ENCODE measurements around the gene MPL.

Gene MPL

DNA sequence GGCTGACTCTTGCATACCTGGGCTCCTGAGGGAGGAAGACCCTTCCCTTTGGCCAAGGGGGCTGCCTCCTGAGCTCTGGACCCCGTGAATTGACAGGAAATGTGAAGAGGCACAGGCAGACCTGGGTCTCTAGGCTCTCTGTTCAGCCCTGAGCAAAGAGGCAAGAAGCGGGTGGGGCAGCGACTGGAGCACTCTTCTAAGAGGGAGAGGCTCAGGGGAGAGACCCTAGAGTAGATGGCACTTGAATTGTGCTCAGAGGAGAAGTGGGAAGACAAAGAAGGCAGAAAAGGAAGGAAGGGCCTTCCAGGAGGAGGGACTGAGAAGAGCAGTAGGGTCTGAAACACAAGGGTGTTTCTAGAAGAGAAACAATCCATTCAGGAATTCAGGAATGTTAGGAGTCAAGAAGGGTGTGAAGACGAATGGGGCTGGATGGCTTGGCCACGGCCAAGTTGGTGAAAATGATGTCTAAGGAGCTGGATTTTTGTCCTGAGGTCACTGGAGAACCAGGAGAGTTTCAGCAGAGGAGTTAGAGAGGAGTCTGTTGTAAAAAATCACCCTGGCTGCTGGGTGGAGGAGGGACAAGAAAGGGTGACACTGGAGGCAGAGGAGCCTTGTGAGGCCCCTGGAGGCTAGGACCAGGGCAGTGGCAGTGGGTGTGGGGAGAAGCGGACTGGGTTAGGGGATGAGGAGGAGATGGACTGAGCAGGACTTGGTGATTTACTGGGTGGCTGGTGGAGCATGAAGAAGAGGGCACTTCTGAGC, 31.5 kb upstream of the MPL start:
- Histone ChIP-seq H3K4me3 (ENCODE audit: insufficient read depth, low read depth, low read length, poor library complexity, severe bottlenecking) (no peak overlapping the region), H3K4me1 (ENCODE audit: control insufficient read depth, insufficient read depth, low read length, poor library complexity, severe bottlenecking) (no peaks in the 10 kb centered on the region), H3K9me3 (ENCODE audit: control insufficient read depth, low read length) (no peaks in the 10 kb centered on the region), H3K27me3 (replicated peaks; ENCODE audit: control insufficient read depth, insufficient read depth, low read length, poor library complexity, severe bottlenecking) (no peaks in the 10 kb centered on the region), H3K36me3 (ENCODE audit: control insufficient read depth, insufficient read depth, low read length) (no peaks in the 10 kb centered on the region), H3K27ac (ENCODE audit: insufficient read depth, low read length, poor library complexity, severe bottlenecking) (no peak overlapping the region)
- DNase-seq = no peak

DNA sequence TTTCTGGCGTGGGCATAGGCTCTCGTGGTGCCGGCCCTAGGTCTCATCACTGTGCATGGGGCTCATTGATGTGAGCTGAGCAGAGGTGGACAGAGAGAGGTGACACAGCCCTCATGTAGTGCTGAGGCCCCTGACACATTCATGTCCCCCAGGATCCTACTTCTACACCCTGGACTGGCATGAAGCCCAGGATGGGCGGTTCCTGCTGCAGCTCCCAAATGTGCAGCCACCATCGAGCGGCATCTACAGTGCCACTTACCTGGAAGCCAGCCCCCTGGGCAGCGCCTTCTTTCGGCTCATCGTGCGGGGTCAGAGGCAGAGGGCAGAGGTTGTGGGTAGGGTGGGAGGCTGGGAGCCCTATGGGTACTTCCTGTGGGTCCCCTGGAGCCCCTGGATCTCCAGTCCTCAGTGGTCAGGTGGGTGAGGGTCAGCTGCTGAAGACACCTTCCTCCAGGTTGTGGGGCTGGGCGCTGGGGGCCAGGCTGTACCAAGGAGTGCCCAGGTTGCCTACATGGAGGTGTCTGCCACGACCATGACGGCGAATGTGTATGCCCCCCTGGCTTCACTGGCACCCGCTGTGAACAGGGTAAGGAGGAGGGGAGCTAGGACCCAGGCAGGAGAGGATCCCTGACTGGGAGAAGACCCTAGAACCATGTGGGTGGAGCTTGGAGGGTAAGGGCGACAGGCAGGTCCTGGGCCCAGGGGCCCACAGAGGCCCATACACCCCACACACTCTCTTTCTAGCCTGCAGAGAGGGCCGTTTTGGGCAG, 30.7 kb upstream of the MPL start:
- no peak overlapping the region for H3K4me3 ChIP-seq (ENCODE audit: insufficient read depth, low read depth, low read length, poor library complexity, severe bottlenecking)
- H3K9me3 ChIP-seq (ENCODE audit: control insufficient read depth, low read length) = no peaks in the 10 kb centered on the region
- H3K4me1 ChIP-seq (ENCODE audit: control insufficient read depth, insufficient read depth, low read length, poor library complexity, severe bottlenecking) = no peaks in the 10 kb centered on the region
- H3K27me3 ChIP-seq (replicated peaks; ENCODE audit: control insufficient read depth, insufficient read depth, low read length, poor library complexity, severe bottlenecking) = no peaks in the 10 kb centered on the region
- no peak overlapping the region for H3K27ac ChIP-seq (ENCODE audit: insufficient read depth, low read length, poor library complexity, severe bottlenecking)
- H3K36me3 ChIP-seq (ENCODE audit: control insufficient read depth, insufficient read depth, low read length) = no peaks in the 10 kb centered on the region
- DNase-seq = no peak

DNA sequence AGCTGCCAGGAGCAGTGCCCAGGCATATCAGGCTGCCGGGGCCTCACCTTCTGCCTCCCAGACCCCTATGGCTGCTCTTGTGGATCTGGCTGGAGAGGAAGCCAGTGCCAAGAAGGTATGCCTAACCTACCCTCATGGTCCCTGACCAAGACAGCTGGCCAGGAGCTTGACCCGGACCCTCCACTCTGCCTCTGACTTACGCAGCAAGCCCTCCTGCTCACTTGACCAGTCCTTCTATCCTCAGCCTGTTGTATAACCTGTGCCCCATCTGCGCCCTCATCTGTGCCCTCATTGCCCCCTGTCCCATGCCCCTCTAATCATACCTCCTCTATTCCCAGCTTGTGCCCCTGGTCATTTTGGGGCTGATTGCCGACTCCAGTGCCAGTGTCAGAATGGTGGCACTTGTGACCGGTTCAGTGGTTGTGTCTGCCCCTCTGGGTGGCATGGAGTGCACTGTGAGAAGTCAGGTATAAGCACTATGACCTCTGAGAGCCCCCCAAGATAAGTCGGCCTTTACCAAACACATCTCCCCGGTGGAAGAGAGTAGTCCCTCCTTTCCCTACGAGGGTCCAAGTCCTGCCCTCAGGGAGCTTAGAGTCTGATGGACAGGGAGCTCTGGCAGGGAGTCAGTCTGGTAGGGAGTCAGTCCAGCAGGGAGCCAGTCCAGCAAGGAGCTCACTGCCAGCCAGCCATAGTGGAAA, 30.0 kb upstream of the MPL start:
- Histone ChIP-seq H3K4me1 (ENCODE audit: control insufficient read depth, insufficient read depth, low read length, poor library complexity, severe bottlenecking) (no peaks in the 10 kb centered on the region), H3K27me3 (replicated peaks; ENCODE audit: control insufficient read depth, insufficient read depth, low read length, poor library complexity, severe bottlenecking) (no peaks in the 10 kb centered on the region), H3K36me3 (ENCODE audit: control insufficient read depth, insufficient read depth, low read length) (no peaks in the 10 kb centered on the region), H3K9me3 (ENCODE audit: control insufficient read depth, low read length) (no peaks in the 10 kb centered on the region), H3K27ac (ENCODE audit: insufficient read depth, low read length, poor library complexity, severe bottlenecking) (no peak overlapping the region), H3K4me3 (ENCODE audit: insufficient read depth, low read depth, low read length, poor library complexity, severe bottlenecking) (no peak overlapping the region)
- no peak for DNase-seq

DNA sequence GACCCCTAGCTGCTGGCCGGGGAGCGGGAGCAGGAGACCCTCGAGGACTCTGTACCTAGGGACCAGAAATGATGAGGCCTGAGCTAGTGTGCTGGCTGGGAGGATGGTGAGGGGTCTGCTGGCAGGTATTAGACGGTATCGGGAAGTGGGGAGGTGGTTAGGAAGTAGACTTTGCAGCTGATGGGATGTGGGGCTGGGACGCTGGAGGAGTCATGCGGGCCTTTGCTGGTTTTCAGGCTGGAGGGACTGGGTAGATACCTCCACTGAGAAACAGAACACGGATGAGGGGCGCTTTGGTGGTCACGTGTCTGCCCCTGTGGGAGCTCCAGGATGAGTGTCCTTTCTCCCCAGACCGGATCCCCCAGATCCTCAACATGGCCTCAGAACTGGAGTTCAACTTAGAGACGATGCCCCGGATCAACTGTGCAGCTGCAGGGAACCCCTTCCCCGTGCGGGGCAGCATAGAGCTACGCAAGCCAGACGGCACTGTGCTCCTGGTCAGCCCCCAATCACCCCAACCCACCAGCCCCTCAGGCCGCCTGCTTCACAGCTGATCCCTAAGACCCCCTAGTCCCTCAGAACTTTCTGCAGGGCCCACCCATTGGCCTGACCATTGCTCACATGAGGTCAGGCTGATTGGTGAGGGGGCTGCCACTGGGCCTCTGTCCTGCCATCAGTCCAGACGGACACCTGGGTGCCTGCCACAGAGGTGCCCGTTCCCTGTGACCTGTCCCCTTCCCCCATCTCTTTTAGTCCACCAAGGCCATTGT, 28.8 kb upstream of the MPL start:
- Histone ChIP-seq H3K27ac (ENCODE audit: insufficient read depth, low read length, poor library complexity, severe bottlenecking) (no peak overlapping the region), H3K36me3 (ENCODE audit: control insufficient read depth, insufficient read depth, low read length) (no peaks in the 10 kb centered on the region), H3K4me1 (ENCODE audit: control insufficient read depth, insufficient read depth, low read length, poor library complexity, severe bottlenecking) (no peaks in the 10 kb centered on the region), H3K27me3 (replicated peaks; ENCODE audit: control insufficient read depth, insufficient read depth, low read length, poor library complexity, severe bottlenecking) (no peaks in the 10 kb centered on the region), H3K9me3 (ENCODE audit: control insufficient read depth, low read length) (no peaks in the 10 kb centered on the region), H3K4me3 (ENCODE audit: insufficient read depth, low read depth, low read length, poor library complexity, severe bottlenecking) (no peak overlapping the region)
- no peak for DNase-seq

DNA sequence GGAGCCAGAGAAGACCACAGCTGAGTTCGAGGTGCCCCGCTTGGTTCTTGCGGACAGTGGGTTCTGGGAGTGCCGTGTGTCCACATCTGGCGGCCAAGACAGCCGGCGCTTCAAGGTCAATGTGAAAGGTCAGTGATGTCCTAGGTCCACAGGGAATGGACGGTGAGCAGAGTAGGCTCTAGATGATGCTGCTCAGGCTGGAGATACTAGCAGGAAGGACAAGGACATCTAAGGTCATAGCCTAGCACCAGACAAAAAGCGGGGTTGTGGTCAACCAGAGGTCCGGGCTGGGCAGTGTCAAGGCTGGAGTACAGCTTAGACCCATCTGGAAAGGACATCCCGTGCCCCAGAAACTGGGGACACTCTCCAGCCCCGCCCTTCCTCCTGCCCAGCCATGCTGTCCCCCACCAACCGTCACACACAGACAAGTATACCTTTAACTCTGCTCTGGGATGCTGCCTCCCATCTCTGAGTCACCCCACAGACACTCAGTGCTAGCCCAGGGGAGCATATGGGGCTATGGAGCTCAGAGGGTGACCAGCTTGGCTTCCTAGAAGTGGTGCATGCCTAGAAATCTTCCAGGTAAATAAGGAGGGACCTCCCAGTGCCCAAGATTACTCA, 28.1 kb upstream of the MPL start:
- Histone ChIP-seq H3K4me3 (ENCODE audit: insufficient read depth, low read depth, low read length, poor library complexity, severe bottlenecking) (no peak overlapping the region), H3K9me3 (ENCODE audit: control insufficient read depth, low read length) (no peaks in the 10 kb centered on the region), H3K36me3 (ENCODE audit: control insufficient read depth, insufficient read depth, low read length) (no peaks in the 10 kb centered on the region), H3K27ac (ENCODE audit: insufficient read depth, low read length, poor library complexity, severe bottlenecking) (no peak overlapping the region), H3K27me3 (replicated peaks; ENCODE audit: control insufficient read depth, insufficient read depth, low read length, poor library complexity, severe bottlenecking) (no peaks in the 10 kb centered on the region), H3K4me1 (ENCODE audit: control insufficient read depth, insufficient read depth, low read length, poor library complexity, severe bottlenecking) (no peaks in the 10 kb centered on the region)
- DNase-seq = no peak

DNA sequence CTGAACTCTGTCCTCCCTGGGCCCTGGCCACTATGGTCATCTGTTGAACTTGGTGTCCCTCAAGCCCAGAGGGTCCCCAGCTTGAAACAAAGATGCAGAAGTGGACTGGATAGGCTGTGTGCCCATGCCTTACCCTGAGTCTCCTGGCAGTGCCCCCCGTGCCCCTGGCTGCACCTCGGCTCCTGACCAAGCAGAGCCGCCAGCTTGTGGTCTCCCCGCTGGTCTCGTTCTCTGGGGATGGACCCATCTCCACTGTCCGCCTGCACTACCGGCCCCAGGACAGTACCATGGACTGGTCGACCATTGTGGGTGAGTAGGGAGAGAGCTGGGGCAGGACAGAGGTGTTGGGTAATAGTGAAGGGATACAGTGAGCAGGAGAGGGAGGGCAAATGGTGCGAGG, 26.1 kb upstream of the MPL start:
- H3K27me3 ChIP-seq (replicated peaks; ENCODE audit: control insufficient read depth, insufficient read depth, low read length, poor library complexity, severe bottlenecking) = no peaks in the 10 kb centered on the region
- H3K36me3 ChIP-seq (ENCODE audit: control insufficient read depth, insufficient read depth, low read length) = no peaks in the 10 kb centered on the region
- no peak overlapping the region for H3K4me3 ChIP-seq (ENCODE audit: insufficient read depth, low read depth, low read length, poor library complexity, severe bottlenecking)
- no peaks in the 10 kb centered on the region for H3K9me3 ChIP-seq (ENCODE audit: control insufficient read depth, low read length)
- H3K4me1 ChIP-seq (ENCODE audit: control insufficient read depth, insufficient read depth, low read length, poor library complexity, severe bottlenecking) = no peaks in the 10 kb centered on the region
- H3K27ac ChIP-seq (ENCODE audit: insufficient read depth, low read length, poor library complexity, severe bottlenecking) = no peak overlapping the region
- no peak for DNase-seq

DNA sequence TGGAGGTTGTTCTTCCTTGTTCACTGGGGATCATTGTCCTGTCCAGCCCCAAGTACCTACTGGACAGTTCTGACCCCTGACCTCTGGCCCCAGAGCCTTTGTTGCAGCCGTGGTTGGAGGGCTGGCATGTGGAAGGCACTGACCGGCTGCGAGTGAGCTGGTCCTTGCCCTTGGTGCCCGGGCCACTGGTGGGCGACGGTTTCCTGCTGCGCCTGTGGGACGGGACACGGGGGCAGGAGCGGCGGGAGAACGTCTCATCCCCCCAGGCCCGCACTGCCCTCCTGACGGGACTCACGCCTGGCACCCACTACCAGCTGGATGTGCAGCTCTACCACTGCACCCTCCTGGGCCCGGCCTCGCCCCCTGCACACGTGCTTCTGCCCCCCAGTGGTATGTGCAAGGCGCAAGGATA, 25.4 kb upstream of the MPL start:
- Histone ChIP-seq H3K27me3 (replicated peaks; ENCODE audit: control insufficient read depth, insufficient read depth, low read length, poor library complexity, severe bottlenecking) (no peaks in the 10 kb centered on the region), H3K4me1 (ENCODE audit: control insufficient read depth, insufficient read depth, low read length, poor library complexity, severe bottlenecking) (no peaks in the 10 kb centered on the region), H3K4me3 (ENCODE audit: insufficient read depth, low read depth, low read length, poor library complexity, severe bottlenecking) (no peak overlapping the region), H3K36me3 (ENCODE audit: control insufficient read depth, insufficient read depth, low read length) (no peaks in the 10 kb centered on the region), H3K9me3 (ENCODE audit: control insufficient read depth, low read length) (no peaks in the 10 kb centered on the region), H3K27ac (ENCODE audit: insufficient read depth, low read length, poor library complexity, severe bottlenecking) (no peak overlapping the region)
- no peak for DNase-seq

DNA sequence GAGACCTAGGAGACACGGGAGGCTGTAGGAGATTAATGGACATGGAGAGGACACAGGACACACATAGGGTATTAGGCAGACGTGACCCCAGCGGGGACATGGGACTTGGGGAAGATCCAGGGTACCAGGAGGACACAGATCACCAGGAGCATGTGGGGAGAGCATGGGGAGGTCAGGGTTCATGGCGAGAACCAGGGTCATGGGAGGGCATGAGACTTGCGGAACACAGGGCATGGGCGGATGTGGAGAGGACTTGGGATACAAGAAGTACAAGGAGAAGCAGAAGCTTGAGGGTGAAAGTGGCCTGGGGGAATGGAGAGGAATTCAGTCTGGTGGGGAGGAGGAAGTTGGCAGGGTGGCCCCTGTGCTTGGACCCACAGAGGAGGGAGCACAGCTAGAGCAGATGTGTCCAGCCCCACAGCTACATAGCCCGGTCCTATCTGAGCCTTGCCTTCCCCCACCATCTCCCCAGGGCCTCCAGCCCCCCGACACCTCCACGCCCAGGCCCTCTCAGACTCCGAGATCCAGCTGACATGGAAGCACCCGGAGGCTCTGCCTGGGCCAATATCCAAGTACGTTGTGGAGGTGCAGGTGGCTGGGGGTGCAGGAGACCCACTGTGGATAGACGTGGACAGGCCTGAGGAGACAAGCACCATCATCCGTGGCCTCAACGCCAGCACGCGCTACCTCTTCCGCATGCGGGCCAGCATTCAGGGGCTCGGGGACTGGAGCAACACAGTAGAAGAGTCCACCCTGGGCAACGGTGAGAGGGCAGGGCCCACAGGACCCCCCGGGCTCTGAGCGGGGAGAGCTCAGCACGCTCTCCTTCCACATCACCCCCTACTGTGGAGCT, 24.7 kb upstream of the MPL start:
- no peaks in the 10 kb centered on the region for H3K27me3 ChIP-seq (replicated peaks; ENCODE audit: control insufficient read depth, insufficient read depth, low read length, poor library complexity, severe bottlenecking)
- H3K27ac ChIP-seq (ENCODE audit: insufficient read depth, low read length, poor library complexity, severe bottlenecking) = no peak overlapping the region
- DNase-seq = no peak
- no peaks in the 10 kb centered on the region for H3K36me3 ChIP-seq (ENCODE audit: control insufficient read depth, insufficient read depth, low read length)
- no peak overlapping the region for H3K4me3 ChIP-seq (ENCODE audit: insufficient read depth, low read depth, low read length, poor library complexity, severe bottlenecking)
- no peaks in the 10 kb centered on the region for H3K4me1 ChIP-seq (ENCODE audit: control insufficient read depth, insufficient read depth, low read length, poor library complexity, severe bottlenecking)
- H3K9me3 ChIP-seq (ENCODE audit: control insufficient read depth, low read length) = no peaks in the 10 kb centered on the region

DNA sequence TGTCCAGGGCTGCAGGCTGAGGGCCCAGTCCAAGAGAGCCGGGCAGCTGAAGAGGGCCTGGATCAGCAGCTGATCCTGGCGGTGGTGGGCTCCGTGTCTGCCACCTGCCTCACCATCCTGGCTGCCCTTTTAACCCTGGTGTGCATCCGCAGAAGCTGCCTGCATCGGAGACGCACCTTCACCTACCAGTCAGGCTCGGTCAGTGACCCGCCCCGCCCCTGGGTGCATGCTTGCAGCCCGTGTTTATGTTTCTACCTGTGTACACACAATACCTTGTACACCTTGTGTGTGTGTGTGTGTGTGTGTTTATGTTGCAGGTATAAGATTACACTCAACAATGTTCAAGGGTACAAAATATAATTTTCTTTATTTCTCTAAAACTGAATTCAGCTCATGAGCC, 23.8 kb upstream of the MPL start:
- Histone ChIP-seq H3K4me1 (ENCODE audit: control insufficient read depth, insufficient read depth, low read length, poor library complexity, severe bottlenecking) (no peaks in the 10 kb centered on the region), H3K27me3 (replicated peaks; ENCODE audit: control insufficient read depth, insufficient read depth, low read length, poor library complexity, severe bottlenecking) (no peaks in the 10 kb centered on the region), H3K9me3 (ENCODE audit: control insufficient read depth, low read length) (no peaks in the 10 kb centered on the region), H3K4me3 (ENCODE audit: insufficient read depth, low read depth, low read length, poor library complexity, severe bottlenecking) (no peak overlapping the region), H3K36me3 (ENCODE audit: control insufficient read depth, insufficient read depth, low read length) (no peaks in the 10 kb centered on the region), H3K27ac (ENCODE audit: insufficient read depth, low read length, poor library complexity, severe bottlenecking) (no peak overlapping the region)
- DNase-seq = no peak
